RWPE2 (cell line): Measurements from ENCODE around the gene CALML3.

ENCODE experiments used
- ATAC-seq: fragments of 200-7000 bp; cut with Tn5 transposase; 3 replicates; pipeline ENCODE4 v1.9.1; 2021; ENCODE audit warnings: low read depth
- DNase-seq: peaks from one replicate; pipeline ENCODE4 v3.0.0-alpha.2; 2020; ENCODE audit warnings: low spot score
- H3K27ac ChIP-seq: fragments of 450-650 bp; 2 replicates; pipeline ENCODE4 v1.5.1; 2017; ENCODE audit warnings: mild to moderate bottlenecking; ENCODE audit not compliant: poor library complexity, severe bottlenecking
- H3K27me3 ChIP-seq: fragments of 250-450 bp; sonication (Bioruptor Pico); 2 replicates; pipeline ENCODE4 v1.5.1; 2021; ENCODE audit warnings: mild to moderate bottlenecking, moderate library complexity; ENCODE audit not compliant: insufficient read depth, poor library complexity, severe bottlenecking
- H3K36me3 ChIP-seq: fragments of 250-450 bp; sonication (Bioruptor Pico); 2 replicates; pipeline ENCODE4 v1.5.1; 2020; ENCODE audit warnings: low read depth, mild to moderate bottlenecking, moderate library complexity
- H3K4me1 ChIP-seq: fragments of 250-450 bp; sonication (Bioruptor Pico); 2 replicates; pipeline ENCODE4 v1.5.1; 2021; ENCODE audit warnings: mild to moderate bottlenecking, moderate library complexity; ENCODE audit not compliant: insufficient read depth, poor library complexity, severe bottlenecking
- H3K4me3 ChIP-seq: fragments of 250-450 bp; sonication (Bioruptor Pico); 2 replicates; pipeline ENCODE4 v1.5.1; 2021; ENCODE audit warnings: mild to moderate bottlenecking, moderate library complexity; ENCODE audit not compliant: severe bottlenecking
- H3K9me3 ChIP-seq: fragments of 250-450 bp; sonication (Bioruptor Pico); 2 replicates; pipeline ENCODE4 v1.5.1; 2021; ENCODE audit warnings: mild to moderate bottlenecking, moderate library complexity; ENCODE audit not compliant: severe bottlenecking
- TF ChIP-seq, protein P1 (sequence below): fragments of 450-650 bp; IDR thresholded peaks from one replicate; pipeline ENCODE4 v1.5.1; 2017; ENCODE audit warnings: mild to moderate bottlenecking, moderate library complexity; ENCODE audit not compliant: poor library complexity, severe bottlenecking

Gene CALML3

DNA sequence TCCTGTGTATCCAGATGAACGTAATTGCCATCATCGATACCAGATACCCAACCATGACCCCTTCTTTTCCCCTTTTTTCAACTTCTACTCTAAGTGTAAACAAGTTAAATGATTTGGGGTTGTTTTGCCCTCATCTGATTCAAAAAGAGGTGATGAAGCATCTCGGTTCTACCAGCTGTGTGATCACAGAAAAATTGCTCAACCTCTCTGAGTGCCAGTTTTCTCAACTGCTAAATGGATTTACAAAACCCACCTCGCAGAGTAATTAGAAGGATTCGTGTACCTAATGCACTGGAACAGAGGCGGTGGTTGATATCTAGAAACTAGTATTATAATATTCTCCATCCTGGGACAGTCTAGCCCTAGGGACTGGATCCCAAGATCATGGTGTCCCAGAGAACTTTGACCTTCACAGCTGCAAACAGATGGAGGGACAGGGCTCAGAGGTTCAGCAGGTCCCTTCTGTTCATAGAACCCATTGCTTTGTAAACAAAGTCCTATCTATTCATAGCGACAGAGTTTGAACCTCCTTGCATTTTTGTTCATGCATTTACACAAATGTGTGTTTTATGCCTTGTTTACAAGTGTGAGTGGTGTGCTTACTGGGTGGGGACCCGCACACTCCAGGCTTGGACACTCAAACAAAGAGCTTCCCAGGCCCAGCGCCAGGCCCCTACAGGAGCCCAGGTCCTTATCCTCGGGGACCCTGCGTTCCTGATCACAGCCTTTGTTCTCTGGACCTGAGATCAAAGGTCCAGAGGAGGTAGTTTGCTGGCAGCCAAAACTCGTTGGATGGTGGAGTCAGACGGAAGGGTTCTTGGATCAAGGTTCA, 46.4 kb downstream of the CALML3 start:
- ATAC-seq, result no peak
- no peak overlapping the region for H3K4me3 ChIP-seq
- H3K36me3 ChIP-seq, result no peaks in the 10 kb centered on the region
- peaks cover 32% of the 10 kb centered on the region for H3K4me1 ChIP-seq
- DNase-seq, result no peak
- no peak overlapping the region for H3K27ac ChIP-seq
- H3K27me3 ChIP-seq, result no peaks in the 10 kb centered on the region
- TF ChIP-seq, protein P1, sequence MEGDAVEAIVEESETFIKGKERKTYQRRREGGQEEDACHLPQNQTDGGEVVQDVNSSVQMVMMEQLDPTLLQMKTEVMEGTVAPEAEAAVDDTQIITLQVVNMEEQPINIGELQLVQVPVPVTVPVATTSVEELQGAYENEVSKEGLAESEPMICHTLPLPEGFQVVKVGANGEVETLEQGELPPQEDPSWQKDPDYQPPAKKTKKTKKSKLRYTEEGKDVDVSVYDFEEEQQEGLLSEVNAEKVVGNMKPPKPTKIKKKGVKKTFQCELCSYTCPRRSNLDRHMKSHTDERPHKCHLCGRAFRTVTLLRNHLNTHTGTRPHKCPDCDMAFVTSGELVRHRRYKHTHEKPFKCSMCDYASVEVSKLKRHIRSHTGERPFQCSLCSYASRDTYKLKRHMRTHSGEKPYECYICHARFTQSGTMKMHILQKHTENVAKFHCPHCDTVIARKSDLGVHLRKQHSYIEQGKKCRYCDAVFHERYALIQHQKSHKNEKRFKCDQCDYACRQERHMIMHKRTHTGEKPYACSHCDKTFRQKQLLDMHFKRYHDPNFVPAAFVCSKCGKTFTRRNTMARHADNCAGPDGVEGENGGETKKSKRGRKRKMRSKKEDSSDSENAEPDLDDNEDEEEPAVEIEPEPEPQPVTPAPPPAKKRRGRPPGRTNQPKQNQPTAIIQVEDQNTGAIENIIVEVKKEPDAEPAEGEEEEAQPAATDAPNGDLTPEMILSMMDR, result no peak
- no peaks in the 10 kb centered on the region for H3K9me3 ChIP-seq

DNA sequence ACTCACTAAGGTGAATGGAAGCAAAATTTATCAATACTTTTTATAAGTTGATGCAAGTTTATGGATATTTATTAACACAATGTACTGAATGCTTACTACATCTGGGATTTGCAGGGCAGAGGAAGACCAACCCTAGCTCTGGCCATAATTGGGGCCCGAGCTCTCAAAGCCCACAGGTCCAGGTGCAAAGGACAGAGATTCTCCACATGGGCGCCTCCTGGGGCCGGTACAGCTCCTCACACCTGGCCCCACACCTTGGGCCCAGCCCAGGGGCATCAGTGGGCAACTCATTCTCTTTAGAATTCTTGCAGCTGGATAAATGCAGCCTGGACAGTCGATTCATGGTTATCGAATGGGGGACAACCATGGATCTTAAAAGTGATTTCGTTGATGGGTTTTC, 47.1 kb downstream of the CALML3 start:
- Histone ChIP-seq H3K27me3 (no peaks in the 10 kb centered on the region), H3K4me1 (peaks cover 26% of the 10 kb centered on the region), H3K9me3 (no peaks in the 10 kb centered on the region), H3K4me3 (no peak overlapping the region), H3K36me3 (no peaks in the 10 kb centered on the region), H3K27ac (no peak overlapping the region)
- ATAC-seq (no peak), DNase-seq (no peak)
- TF ChIP-seq, protein P1, result no peak

DNA sequence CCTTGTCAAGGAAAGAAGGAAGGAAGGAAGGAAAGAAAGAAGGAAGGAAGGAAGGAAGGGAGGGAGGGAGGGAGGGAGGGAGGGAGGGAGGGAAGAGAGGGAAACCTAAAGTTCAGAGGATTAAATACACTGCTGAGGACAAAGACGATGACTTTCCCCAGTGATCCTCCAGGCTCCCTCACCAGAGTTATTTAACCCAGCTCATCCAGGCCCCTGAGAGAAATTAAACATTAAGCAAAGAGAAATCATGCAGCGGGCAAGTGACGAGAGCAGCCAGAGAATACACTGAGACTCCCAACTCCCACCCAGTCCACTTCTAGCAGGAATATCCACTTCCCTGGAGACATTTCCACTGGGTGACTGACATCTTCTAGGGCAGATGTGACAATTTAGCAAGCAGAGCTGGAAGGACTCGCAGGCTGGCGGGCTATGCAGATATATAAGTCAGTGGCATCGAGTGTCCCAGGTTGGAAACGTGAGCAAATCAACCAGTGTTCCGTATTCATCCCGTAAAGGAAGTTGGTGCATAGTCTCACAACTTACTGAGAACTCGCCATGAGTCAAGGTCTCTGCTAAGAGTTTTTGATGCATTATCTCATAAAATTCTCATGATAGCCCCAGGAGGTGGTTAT, 48.7 kb downstream of the CALML3 start:
- TF ChIP-seq, protein P1, result no peak
- H3K4me1 ChIP-seq, result peaks cover 20% of the 10 kb centered on the region
- no peak overlapping the region for H3K4me3 ChIP-seq
- peak overlapping the region; percentile 50 for H3K27ac ChIP-seq
- H3K9me3 ChIP-seq, result no peaks in the 10 kb centered on the region
- no peaks in the 10 kb centered on the region for H3K36me3 ChIP-seq
- ATAC-seq (no peak), DNase-seq (no peak)
- no peaks in the 10 kb centered on the region for H3K27me3 ChIP-seq

DNA sequence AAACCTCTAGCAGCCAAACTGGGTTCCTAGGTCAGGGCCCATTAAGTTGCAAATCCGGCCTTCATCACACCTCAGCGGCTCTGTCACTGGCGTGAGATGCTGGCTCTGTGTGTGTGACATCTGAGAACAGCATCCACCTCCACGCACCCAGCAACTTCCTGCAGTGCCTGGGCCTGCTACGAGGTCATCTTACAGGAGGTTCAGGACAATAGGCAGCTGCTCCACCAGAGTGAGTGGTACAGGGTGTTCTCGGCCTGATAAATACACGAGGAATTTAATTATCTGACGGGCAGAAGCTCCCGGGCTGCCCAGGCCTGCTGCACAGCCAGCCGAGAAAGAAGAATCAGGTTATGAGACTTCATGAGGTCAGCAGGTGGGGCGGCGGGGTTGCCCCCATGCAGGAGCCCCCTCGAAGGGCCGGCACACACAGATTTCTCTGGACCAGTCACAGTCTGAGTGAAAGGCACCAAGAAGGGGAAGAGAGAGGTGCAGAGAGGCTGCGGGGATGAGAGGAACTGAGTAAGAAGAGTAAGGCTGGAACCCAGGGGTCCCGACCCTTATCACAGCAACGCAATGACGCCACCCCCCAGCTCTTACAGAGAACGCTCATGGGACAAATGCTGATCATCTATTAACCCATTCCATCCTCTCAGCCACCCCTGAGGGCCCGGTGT, 49.3 kb downstream of the CALML3 start:
- Histone ChIP-seq H3K27ac (peak overlapping the region; percentile 50), H3K4me3 (no peak overlapping the region), H3K9me3 (no peaks in the 10 kb centered on the region), H3K27me3 (no peaks in the 10 kb centered on the region), H3K4me1 (peaks cover 20% of the 10 kb centered on the region), H3K36me3 (no peaks in the 10 kb centered on the region)
- ATAC-seq, result peak; percentile 61
- TF ChIP-seq, protein P1, result no peak
- DNase-seq, result no peak
